ENCODE results near the gene AQP7.
"Not testable (repeated sequence)": the region's sequence is repeated elsewhere in the genome, so short reads cannot be mapped to it uniquely, and the experiment has no call there.

Gene AQP7

DNA sequence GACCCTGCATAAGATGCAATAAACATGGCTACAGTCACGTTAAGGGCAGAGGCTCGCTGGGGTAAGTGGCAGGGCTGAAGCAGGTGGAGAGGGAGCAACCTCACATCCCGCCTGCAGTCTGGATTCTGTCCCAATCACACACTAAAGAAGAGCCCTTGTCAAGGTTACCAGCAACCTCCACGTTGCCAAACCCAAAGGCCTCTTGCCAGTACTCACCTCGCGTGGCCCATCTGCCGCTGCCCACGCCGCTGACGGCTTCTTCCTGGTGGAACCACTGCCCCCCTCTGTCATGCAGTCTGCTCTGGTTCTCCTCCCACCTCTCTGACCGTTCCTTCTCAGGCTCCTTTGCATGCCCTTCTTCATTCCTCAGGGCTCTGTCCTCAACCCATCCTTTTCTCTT, 8.8 kb downstream of the AQP7 start:
- no peak for DNase-seq

DNA sequence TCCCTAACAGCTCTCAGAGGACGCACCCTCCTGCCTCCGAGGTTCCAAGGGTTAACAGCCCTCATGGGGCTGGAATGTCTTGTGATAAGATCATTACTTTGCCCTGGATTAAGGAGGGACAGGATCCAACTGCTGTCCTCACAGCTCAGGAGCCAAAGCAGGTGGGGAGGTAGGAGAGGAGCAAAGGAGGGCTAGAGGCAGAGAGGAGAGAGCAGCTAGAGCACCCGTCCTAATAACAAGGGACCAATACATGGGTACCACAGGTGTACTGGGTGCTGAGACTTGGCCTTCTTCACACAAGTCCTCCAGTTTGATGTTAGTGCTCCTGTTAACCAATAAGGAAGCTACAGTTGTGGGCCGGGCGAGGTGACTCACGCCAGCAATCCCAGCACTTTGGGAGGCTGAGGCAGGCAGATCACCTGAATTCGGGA, 9.8 kb downstream of the AQP7 start:
- not testable (repeated sequence) for DNase-seq

DNA sequence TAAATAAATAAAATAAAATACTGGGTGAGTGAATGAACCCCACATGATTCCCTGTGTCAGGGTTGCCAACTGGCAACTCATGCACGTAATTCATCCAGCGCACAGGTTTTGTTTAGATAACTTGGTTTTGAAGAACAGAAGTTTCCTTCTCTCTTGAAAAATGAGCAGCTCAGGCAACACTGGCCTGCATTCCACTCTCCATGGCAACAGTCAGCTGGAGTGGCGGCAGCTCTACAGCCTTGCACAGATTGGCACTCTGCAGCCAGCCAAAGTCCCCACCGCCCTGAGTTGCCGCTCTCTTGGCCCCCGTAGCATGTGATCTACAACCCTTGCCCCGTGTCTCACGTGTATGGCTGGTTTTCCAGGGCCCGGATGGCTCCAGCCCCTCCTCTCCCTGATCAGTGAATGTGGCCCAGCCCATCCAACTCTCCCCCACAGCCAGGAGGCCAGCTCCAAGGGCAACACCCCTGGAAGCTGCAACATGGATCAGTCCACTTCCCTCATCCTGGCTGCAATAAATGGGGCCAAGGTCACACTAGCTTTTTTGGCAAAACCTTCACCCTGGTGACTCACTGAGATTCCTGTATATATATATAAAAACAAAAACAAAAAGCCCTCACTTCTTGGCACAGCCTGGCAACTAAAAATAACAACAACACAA, 11.1 kb downstream of the AQP7 start:
- DNase-seq = peak; percentile 84

DNA sequence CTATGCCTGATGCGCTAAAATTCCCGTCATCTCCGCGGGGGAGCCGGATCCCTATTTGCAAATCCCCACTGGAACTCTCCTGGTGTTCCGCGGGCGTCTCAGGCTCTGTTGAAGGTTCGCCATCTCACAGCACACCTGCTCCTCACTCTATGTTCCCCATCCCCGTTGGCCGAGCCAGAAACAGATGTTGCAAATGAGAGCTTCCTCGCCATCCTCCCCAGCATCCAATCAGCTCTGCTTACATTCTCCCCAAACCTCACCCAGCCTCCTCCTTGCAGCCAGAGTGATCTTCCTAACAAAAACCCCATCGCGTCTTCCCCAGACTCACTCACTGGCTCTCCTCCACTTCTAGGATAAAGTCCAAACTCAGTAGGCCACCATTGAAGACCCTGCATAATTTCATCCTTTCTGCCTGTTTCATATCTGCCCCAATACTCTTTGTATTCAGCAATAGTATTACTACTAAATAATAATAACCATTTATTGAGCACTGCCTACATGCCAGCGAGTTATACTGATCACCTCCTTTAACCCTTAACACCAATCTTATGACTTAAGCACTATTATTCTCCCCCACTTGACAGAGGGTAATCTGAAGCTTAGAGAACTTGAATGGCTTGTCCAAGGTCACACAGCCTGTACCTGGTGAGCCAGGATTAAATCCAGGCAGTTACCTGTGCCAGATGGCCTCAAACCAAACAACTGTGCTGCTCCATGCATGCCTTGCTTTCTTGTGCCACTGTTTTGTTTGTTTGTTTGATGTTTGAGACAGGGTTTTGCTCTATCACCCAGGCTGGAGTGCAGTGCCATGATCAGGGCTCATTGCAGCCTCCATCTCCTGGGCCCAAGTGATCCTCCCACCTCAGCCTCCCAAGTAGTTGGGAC, 14.0 kb downstream of the AQP7 start:
- DNase-seq = no peak

DNA sequence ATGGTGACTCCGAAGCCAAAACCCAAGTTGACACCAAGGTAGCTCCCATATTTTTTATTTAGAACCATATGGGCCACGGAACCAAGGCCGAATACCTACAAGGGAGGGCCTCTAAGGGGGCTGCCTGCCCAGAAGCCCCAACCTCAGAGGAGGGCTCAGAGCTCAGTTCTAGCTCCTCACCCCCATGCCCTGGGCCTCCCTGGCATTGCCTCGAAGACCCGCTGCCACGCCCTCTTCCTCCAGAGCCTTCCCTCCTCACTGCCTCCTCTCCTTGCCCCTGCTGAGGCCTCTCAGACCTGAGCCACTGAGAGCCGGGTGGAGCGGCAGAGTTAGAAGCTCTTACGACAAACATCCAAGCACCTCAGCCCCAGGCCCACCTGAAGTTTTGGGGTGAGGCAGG, 15.4 kb downstream of the AQP7 start:
- DNase-seq = not testable (repeated sequence)

DNA sequence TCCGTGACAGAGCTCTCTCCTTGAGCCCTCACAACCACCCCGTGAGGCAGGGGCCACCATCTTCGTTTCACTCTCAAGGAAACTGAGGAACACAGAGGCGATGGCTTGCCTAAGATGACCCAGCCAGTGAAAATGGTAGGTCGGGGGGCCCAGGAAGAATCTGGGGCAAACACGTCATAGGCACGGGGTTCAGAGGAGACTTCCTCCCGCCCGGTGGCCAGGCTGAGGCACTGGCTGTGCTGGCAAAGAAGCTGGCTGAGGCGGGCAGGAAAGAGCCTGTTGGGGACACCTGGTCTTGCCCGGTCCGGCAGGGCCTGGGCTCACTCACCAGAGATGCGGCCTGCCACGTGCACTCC, 15.7 kb downstream of the AQP7 start:
- not testable (repeated sequence) for DNase-seq

DNA sequence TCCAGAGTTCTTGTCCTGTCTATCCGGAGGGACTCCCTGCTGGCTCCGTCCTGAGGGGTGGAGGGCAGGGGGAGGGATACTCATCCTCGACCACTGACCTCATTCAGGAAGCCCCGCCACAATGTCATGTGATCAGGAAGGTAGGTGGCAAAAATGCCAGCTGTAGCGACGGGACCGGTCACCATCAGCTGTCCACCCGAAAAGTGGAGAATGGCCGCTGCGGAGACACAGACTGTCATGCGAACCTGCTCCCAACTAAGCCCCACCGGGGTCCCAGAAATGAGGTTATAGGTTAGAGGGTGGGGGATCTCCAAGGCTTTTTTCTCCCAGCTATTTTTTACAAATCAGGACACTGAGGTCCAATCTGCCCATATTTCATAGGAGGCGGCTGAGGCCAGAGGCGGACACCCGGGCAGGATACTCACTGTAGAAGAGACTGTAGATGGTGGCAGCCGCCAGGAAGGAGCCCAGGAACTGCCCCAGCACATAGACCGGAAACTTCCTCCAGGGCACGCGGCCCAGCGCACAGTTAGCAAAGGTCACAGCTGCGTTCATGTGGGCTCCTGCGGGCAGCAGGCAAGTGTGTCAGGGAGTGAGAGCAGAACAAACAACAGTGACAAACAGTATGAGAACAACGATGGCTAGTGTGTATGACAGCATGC, 16.3 kb downstream of the AQP7 start:
- DNase-seq = not testable (repeated sequence)

DNA sequence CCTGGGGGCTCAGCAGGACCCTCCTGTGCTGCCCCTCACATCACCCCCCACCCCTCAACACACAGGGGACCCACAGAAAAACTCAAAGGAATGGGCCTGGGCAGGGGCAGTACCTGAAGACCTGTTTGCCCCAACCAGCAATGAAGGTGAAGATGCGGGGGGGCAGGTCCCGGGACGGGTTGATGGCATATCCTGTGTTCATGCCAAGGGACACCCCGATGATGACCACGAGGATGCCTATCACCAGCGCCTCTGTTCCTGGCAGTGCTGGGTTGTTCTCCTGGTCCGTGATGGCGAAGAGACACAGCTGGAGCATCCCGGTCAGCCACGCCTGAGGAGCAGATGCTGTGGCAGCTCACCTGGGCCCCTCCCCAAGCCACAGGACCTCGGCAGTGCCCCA, 16.8 kb downstream of the AQP7 start:
- not testable (repeated sequence) for DNase-seq

DNA sequence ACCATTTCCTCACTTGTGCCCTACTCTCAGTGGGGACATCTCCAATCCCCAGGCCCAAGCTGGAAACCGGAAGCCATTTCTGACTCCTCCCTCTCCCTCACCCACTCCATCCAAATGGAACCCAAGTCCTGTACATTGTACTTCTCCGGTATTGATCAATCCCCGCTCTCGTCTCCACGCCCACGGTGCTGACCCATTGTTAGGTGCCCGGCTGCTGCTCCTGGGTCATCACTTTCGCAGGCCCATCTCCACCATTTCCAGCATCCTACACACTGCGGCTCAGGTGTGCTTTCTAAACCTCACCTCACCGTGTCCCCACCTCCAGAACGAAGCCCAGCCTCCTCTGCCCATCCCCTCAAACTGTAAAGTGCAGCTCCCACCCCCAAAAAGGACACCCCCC, 19.0 kb downstream of the AQP7 start:
- DNase-seq = not testable (repeated sequence)

DNA sequence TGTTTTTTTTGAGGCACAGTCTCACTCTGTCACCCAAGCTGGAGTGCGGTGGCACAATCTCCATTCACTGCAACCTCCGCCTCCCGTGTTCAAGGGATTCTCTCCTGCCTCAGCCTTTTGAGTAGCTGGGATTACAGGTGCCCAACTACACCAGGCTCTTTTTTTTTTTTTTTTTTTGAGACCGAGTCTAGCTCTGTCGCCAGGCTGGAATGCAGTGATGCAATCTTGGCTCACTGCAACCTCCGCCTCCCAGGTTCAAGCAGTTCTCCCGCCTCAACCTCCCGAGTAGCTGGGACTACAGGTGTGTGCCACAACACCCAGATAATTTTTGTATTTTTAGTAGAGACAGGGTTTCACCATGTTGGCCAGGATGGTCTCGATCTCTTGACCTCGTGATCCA, 20.0 kb downstream of the AQP7 start:
- DNase-seq = not testable (repeated sequence)

DNA sequence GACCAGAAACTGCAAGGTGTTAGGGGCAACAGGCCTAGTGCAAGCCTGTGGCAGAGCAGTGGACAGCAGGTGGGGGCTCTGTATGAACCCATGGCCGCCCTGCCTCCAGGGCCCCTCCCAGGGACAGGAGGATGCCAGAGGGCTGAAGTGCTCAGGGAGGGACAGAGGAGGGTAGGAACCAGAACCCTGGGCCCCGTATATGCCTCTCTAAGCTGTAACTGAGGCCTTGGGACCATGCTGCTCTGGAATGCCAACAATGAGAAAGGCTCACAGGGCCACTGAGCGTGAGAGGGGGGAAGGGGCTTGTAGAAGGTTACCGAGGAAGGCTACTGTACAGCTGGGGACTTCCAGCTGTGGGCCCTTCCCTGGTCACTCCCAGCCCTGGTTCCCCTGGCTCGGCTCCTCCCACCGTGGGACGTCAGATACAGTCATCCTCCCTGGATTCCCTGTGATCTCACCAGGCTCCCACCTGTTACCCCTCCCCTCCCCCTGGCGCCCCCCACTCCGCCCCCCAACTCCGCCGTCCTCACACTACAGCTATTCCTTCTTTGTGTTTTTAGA, 21.1 kb downstream of the AQP7 start:
- no peak for DNase-seq

DNA sequence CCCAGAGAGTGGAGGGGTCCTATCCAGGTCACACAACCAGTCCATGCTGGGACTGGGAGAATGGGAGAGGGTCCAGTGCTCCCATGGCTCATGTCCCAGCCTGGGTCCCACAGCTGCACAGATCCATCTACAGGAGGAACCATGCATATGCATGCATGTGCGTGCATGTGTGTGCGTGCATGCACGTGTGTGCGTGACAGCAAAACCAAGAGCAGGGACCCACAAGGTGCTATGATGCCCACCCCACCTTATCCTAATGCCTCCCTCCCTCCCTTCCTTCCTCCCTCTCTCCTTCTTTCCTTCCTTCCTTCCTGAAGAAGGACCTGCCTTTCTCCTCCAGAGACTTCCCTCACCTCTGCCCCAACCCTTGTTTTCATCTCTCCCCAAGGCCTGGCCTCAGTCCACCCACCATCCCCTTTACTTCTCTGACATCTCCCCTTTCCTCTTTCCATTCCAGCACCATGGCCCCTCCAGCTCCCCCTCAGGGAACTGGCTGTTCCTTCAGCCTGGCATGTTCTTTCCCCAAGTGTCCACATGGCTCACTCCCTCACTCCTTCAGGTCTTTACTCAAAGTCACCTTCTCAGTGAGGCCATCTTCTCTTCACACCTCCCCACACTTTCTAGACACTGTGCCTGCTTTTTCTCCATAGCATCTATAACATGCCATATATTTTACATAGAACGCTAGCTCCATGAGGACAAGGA, 21.8 kb downstream of the AQP7 start:
- no peak for DNase-seq

DNA sequence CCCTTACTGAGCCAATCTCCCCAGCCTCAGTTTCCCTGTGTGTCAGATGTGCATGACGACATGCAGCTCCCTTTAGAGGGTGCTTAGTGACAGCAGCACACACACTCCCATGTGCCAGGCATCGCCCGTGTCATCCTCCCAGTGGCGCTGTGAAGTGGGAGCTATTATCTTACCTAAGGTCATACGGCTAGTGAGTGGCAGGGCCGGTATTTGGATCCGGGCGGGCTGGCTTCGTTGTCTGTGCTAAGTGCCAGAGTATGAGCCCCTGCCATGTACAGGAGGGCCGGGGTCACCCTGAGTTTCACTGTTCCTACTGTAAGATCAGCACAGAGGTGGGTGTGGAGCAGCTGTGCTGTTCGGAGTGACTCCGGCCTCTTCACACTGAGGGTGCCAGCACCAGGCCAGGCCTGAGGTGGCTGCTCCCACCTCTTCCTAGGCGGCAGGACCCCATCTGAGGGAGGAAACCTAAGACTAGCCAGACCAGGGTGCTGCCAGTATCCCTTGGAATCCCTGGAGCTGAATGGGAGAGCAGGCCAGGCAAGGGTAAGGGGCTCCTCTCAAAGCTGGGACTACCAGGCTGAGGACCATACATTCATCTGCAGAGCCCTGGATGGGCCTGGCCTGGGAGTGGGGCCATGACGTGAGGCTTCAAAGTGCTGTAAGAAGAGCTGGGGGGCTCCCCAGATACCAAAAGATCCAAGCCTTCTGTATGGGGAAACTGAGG, 22.5 kb downstream of the AQP7 start:
- DNase-seq = no peak

DNA sequence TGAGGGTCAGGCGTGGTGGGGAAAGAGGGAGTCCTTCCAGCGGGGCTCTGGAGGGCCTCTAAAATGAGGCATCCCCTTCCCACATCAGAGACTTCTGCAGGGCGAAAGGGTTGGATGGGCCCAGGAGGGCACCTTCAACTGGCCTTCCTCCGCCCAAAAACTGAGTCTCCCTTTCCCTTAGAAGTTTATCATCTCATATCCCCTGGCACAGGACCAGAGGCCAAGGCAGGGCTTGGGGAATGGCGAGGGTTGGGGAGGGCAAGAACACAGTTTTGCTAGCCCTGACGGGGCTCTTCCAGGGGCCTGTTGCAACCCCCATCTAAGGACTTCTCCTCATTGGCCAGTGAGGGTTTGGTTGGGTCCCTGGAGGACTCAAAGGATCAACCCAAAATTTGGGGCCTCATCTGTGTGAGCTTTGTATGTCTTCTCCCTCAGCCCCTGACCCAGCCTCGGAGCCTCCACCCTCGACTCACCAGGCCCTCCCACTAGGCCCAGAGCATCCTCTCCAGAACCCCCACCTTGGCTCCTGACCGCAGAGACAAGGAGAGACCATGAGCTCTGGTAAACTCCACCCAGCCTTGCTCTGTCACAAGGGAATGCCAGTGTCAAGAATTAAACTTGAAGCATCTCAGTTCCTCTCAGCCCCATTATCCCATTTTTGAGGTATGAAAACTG, 24.1 kb downstream of the AQP7 start:
- no peak for DNase-seq

DNA sequence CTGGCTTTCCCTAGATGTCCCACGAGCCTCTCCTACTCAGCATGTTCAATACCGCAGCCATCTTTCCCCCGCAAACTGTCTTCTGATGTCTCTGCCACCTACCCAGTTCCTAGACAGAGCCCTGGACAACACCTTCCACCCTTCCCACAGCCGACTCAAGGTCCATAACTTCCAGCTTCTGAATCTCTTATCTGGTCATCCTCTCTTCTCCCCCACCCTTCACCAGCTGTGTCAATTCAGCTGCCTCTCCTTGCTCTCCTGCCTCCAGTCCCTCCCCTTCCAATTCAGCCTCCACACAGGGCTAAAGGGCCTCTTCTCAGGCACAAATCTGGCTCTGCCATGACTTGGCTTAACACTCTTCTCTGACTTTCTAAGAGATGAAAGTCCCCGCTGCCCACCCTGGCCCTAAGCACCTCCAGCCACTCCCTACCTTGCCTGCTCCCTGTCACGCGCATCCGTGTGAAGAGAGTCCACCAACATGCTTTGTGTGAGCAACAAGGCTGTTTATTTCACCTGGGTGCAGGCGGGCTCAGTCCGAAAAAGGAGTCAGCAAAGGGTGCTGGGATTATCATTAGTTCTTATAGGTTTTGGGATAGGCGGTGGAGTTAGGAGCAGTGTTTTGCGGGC, 25.2 kb downstream of the AQP7 start:
- no peak for DNase-seq

DNA sequence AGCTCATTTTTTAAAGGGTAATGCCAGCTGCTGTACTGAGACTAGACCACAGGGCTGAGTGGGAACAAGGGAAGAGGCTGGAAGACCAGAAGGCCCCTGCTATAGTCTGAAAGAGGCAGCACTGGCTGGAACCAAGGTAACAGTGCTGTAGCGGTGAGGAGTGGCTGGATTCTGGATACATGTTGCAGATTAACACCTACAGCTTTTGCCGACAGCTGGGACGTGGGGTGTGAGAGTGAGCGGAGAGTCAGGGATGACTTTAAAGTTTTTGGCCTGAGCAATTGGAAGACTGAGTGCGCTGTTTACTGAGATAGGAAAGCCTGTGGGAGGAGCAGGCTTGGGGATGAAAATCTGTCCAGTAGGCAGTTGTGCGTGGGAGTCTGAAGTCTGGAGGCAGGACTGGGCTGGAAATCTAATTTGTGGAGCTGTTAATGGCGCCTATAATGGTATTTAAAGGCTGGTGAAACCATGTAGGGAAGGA, 26.5 kb downstream of the AQP7 start:
- DNase-seq = no peak

DNA sequence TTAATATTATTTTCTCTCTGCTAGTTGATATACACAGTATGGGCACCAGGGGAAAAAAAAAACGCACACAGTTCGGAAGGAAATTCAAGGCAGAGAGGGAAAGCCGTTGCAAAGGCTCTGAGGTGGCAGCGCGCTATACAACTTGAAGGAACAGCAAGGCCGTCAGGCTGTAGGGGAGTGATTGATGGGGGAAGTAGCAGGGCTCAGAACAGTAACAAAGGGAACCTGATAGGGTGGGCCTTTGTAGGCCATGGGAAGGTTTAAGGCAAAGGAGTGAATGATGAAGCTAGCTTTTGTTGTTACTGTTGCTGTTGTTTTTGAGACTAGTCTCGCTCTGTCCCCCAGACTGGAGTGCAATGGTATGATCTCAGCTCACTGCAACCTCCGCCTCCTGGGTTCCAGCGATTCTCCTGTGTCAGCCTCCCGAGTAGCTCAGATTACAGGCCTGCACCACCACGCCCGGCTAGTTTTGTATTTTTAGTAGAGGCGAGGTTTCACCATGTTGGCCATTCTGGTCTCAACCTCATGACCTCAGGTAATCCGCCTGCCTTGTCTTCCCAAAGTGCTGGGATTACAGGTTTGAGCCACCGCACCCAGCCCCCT, 27.0 kb downstream of the AQP7 start:
- DNase-seq = peak; percentile 38

DNA sequence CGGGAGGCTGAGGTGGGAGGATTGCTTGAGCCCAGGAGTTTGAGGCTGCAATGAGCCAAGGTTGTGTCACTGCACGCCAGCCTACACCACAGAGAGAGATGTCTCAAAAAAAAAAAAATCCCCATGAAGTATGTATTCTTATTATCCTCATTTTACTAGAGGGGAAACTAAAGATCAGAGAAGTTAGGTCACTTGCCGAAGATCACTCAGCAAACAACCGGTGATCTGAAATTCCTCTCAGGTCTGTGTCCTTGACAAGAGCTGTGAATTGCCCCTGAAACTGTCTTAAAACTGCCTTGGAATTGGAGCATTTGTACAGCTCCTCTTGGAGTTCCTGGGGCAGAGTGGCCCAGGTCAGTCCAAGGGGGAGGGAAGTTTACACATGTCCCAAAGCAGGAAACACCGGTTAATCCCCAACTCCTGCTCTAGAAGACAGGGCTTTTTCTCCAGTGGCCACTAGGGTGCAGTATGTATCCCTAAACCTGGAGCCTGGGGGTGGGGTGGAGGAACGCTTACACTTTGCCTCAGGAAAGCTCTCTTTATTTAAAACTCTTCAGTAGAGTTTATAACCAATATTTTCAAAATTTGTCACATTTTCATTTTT, 27.6 kb downstream of the AQP7 start:
- DNase-seq = peak; percentile 71

DNA sequence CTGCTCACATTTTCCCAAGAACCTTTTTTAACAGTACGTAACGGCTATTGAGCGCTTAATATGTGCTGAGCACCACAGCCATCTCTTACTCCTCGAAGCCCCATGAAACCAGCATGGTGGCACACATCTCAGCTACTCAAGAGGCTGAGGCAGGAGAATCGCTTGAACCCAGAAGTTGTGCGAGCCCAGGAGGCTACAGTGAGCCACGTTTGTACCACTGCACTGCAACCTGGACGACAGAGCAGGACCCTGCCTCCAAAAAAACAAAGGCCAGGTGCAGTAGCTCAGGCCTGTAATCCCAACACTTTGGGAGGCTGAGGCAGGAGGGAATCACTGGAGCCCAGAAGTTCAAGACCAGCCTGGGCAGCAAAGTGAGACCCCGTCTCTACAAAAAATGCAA, 28.2 kb downstream of the AQP7 start:
- no peak for DNase-seq

DNA sequence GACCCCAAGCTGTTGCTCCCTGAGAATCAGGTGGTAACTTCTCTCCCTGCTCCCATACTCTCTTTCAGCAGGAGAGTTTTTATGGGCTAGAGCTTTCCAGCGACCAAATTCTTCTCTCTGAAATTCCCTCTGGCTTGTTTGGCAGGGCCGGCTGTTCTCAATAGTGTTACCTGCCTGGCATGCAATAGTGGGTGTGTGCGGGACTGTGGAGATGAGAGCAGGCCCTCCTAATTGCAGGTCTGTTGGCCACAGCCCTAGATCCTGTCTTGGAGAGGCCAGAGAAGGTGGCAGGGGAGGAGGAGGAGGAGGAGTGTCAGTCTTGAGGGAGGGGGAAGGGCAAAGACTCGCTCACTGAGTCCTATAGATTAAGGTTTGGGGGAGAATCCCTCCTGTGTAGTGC, 29.5 kb downstream of the AQP7 start:
- no peak for DNase-seq
